GM20000 (cell line): ENCODE data around the gene CA5A.
"Not testable (repeated sequence)": the region's sequence is repeated elsewhere in the genome, so short reads cannot be mapped to it uniquely, and the experiment has no call there.

Source experiments
- DNase-seq: peaks from one replicate; pipeline ENCODE4 v3.0.0; 2012; ENCODE audit warnings: low spot score
- CTCF ChIP-seq: IDR thresholded peaks from 2 replicates; pipeline ENCODE4 v1.5.1; 2012; ENCODE audit warnings: mild to moderate bottlenecking, control low read depth; ENCODE audit errors: extremely low read depth, missing control alignments

Gene CA5A

GRCh38 chr16:87936375-87937230 is at the start of gene CA5A:
Gene CA5A, minus strand, starts transcription at chr16:87936529. Its CDS starts 79 bp downstream, at chr16:87936450.
- TF ChIP-seq CTCF, result no peak
- no peak for DNase-seq

DNA sequence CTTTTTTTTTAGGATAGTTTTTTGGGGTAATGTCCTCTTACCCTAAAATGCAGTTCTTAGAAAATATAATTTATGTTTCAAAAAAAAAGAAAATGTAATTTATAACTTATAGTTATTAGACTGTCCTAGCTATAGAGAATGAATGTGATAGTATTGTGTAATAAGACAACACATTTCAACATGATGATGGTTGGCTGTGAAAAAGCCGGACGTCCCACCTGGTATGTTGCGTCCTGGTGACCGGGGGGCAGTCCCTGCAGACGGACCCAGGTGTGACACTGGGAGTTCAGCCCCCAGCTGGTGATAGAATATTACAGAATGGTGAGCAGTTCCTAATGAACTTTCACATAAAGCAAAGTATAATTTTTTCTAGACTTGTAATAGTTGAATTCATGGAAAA is 49.2 kb upstream of the CA5A start:
- not testable (repeated sequence) for DNase-seq

GRCh38 chr16:87984632-87985267 is 48.4 kb upstream of the CA5A start:
- no peak for TF ChIP-seq CTCF
- no peak for DNase-seq

DNA sequence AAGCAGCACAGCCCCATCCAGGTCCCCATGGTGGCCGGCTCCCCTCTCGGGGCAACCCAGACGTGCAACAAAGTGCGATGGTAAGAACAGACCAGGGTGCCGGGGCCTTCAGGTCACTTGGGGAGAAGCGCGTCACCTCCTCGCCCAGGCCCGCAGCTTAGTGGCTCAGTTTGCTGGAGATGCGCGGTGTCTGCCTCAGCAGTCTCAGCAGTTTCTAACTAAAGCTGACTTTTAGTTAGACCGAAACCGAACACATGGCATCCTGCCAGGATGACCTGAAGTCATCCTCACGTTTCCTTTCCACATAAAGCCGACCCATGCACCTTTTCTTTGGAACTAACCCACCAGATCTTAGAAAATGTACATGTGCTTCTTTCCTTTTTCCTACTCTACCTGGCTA is 47.9 kb upstream of the CA5A start:
- not testable (repeated sequence) for DNase-seq

DNA sequence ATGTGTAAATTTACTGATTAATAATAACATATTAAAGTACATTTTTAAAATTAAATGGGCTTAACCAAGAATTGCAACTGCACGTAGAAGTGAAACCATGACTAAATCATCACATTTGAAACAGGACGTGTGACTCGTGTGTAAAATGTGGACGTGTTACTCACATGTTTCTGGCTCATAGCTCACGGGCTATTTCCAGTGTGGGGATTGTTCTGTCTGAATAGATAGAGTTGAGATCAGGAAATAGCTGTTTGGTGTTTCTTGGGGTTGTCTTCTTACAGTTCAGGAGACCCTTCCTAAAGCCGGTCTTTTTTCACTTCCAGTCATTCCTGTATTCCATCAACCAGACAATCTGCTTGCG is 47.4 kb upstream of the CA5A start:
- not testable (repeated sequence) for DNase-seq

- not testable (repeated sequence) for DNase-seq
Observed at GRCh38 chr16:87983072-87983736, 46.9 kb upstream of the CA5A start.

GRCh38 chr16:87982581-87983041 is 46.3 kb upstream of the CA5A start:
- no peak for TF ChIP-seq CTCF
- DNase-seq, result no peak

DNA sequence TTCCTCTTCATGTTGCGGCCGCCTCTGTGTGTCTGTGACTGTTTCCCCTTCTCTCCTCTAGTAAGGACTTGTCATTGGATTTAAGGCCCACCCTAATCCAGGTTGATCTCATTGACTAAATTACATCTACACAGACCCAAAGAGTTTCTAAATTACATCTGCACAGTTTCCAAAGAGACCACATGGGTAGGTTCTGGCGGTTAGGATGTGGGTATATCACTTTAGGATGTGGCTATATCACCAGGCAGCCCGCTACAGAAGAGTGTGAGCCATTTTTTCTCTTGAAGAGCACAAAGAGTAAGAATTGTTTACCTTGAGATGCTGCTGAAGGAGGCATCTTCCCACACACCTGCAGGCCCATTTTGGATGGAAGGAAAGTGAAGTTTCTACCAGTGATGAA is 45.0 kb upstream of the CA5A start:
- not testable (repeated sequence) for DNase-seq

DNA sequence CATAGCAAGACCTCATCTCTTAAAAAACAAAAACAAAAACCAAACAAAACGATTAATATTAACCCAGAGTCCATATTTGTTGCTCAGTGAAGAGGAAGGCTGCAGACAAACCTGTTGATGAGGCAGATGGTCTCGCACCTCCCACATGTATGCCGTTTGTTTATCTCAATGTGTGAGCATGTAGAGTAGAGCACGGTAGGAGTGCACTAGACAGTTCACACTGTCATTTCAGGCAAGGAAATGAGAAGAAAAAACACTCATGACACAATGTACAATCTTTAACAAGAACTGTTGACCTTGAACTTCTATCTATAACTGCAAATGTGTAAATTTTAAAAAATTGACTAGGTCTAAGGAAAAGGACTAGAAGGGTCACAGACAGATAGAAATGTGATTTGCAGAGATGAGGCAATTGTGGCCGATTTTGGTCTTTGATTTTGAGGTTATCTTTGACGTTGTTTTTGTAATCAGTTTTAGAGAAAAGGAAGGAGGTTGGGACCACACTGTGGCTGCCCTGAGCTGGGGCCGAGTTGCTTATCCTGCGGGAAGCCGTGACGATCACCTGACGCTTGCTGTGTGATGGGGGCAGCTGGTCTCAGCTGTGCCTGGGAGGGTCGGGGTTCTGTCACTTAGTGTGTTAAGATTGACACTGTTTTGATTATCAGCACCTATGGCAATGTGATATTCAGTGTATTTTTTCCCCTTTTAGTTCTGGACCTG is 43.7 kb upstream of the CA5A start:
- not testable (repeated sequence) for DNase-seq

- TF ChIP-seq CTCF, result no peak
- no peak for DNase-seq
Observed at GRCh38 chr16:87979352-87979751, 43.0 kb upstream of the CA5A start.
